ENCODE results near the gene MTMR10.

DNA sequence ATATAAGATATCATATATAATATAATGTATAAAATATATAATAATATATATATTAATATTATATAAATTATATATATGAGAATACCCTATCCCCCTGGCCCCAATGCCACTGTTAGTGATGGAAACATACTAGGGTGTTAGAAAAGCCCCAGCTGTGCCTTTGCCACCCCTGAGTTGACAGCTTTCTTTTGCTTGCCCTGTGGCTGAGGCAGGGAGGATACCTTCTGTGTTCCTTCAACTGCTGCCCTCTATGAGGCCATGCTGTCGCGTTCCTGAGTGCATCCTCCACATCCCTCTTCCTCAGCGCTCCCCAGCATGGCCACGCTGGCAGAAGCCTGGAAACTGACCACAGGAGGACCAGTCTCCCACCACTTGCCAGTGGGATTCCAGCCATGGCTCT, 61.4 kb downstream of the MTMR10 start:
- TF ChIP-seq, protein P1, sequence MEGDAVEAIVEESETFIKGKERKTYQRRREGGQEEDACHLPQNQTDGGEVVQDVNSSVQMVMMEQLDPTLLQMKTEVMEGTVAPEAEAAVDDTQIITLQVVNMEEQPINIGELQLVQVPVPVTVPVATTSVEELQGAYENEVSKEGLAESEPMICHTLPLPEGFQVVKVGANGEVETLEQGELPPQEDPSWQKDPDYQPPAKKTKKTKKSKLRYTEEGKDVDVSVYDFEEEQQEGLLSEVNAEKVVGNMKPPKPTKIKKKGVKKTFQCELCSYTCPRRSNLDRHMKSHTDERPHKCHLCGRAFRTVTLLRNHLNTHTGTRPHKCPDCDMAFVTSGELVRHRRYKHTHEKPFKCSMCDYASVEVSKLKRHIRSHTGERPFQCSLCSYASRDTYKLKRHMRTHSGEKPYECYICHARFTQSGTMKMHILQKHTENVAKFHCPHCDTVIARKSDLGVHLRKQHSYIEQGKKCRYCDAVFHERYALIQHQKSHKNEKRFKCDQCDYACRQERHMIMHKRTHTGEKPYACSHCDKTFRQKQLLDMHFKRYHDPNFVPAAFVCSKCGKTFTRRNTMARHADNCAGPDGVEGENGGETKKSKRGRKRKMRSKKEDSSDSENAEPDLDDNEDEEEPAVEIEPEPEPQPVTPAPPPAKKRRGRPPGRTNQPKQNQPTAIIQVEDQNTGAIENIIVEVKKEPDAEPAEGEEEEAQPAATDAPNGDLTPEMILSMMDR (IDR thresholded peaks at IDR 0.05; ENCODE audit: insufficient read depth, low read length): no peak
- TF ChIP-seq POLR2AphosphoS5 (IDR thresholded peaks at IDR 0.05; ENCODE audit: low read depth): no peak
- TF ChIP-seq, protein P2, sequence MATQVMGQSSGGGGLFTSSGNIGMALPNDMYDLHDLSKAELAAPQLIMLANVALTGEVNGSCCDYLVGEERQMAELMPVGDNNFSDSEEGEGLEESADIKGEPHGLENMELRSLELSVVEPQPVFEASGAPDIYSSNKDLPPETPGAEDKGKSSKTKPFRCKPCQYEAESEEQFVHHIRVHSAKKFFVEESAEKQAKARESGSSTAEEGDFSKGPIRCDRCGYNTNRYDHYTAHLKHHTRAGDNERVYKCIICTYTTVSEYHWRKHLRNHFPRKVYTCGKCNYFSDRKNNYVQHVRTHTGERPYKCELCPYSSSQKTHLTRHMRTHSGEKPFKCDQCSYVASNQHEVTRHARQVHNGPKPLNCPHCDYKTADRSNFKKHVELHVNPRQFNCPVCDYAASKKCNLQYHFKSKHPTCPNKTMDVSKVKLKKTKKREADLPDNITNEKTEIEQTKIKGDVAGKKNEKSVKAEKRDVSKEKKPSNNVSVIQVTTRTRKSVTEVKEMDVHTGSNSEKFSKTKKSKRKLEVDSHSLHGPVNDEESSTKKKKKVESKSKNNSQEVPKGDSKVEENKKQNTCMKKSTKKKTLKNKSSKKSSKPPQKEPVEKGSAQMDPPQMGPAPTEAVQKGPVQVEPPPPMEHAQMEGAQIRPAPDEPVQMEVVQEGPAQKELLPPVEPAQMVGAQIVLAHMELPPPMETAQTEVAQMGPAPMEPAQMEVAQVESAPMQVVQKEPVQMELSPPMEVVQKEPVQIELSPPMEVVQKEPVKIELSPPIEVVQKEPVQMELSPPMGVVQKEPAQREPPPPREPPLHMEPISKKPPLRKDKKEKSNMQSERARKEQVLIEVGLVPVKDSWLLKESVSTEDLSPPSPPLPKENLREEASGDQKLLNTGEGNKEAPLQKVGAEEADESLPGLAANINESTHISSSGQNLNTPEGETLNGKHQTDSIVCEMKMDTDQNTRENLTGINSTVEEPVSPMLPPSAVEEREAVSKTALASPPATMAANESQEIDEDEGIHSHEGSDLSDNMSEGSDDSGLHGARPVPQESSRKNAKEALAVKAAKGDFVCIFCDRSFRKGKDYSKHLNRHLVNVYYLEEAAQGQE (IDR thresholded peaks at IDR 0.05; ENCODE audit: insufficient replicate concordance, low read depth): no peak

Data from HL-60 (cell line).